Activated naive CD4-positive, alpha-beta T cell treated with anti-CD3 and anti-CD28 coated beads, Interleukin-2, amount 10 ng/mL, durations not matched to agents 7 days and 5 days (primary cell): ENCODE results near the gene ITIH1.
A peak's percentile ranks its signal among the peaks of the same experiment; 100 is the strongest.

Source experiments
- CTCF ChIA-PET: fragments of 350-600 bp; sonication (Branson Sonifier 250); formaldehyde crosslinking; loops from one replicate; lab custom pipeline; 2021; ENCODE audit warnings: antibody characterized with exemption; lab: Charles Lee
- DNase-seq: peaks from one replicate; pipeline ENCODE4 v3.0.0-alpha.2; 2020
- H3K27ac Mint-ChIP-seq: one replicate; pipeline ENCODE4 v1.8.0; 2021; ENCODE audit warnings: mild to moderate bottlenecking, moderate library complexity, mixed read lengths
- H3K27me3 Mint-ChIP-seq: one replicate; pipeline ENCODE4 v1.8.0; 2021; ENCODE audit warnings: mild to moderate bottlenecking, mixed read lengths
- H3K36me3 Mint-ChIP-seq: one replicate; pipeline ENCODE4 v1.8.0; 2021; ENCODE audit warnings: mixed read lengths
- H3K4me1 Mint-ChIP-seq: one replicate; pipeline ENCODE4 v1.8.0; 2021; ENCODE audit warnings: mixed read lengths
- H3K4me3 Mint-ChIP-seq: one replicate; pipeline ENCODE4 v1.8.0; 2021; ENCODE audit warnings: mild to moderate bottlenecking, moderate library complexity, mixed read lengths
- H3K9me3 Mint-ChIP-seq: one replicate; pipeline ENCODE4 v1.8.0; 2021; ENCODE audit warnings: mixed read lengths

Gene ITIH1

DNA sequence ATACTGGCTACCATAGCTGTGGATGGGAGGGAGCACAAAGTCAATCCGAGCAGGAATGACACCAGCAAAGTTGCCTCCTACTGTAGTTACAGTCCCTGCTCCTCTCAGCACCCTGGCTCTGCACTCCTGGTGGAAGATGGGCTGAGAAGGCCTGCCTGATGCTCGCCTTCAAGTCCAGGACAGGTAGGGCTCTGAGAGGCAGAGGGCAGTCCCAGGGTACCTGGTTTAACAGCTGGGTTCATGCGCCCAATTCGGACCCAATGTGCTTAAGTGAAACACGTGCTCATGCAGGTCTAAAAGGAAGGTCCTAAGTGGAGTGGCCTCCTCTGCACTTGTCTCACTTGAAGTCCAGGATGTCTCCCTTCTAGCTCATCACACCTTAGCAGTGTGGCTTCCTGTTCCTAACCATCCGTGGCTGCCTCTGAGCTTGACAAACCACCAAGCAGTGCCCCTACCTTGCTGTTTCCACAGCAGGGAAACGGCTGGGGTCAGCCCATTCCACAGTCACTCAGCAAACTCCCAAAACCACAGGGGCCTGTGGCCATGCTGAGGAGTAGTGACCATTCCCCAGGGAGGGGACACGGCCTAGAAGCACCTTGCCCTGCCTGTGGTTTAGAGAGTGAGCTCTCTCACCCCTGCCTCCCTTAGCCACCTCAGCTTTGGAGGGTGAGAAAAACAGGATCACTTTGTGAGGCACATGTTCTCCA is 61.3 kb downstream of the ITIH1 start:
- no peaks in the 10 kb centered on the region for H3K9me3 Mint-ChIP-seq
- no peaks in the 10 kb centered on the region for H3K27me3 Mint-ChIP-seq
- peak; percentile 54 for DNase-seq
- H3K27ac Mint-ChIP-seq, result no peak overlapping the region
- peaks cover 33% of the 10 kb centered on the region for H3K4me1 Mint-ChIP-seq
- CTCF ChIA-PET, result interaction anchor here (0.8 to 2.5 kb wide), 9 partner anchors 9 to 97 kb away, joined by 3 to 9 read pairs (median 4); no protein-coding TSS in a partner anchor
- peaks cover 12% of the 10 kb centered on the region for H3K36me3 Mint-ChIP-seq
- H3K4me3 Mint-ChIP-seq, result no peak overlapping the region

GRCh38 chr3:52839268-52839575 is 61.8 kb downstream of the ITIH1 start:
- DNase-seq, result no peak
- Mint-ChIP-seq H3K36me3 (peaks cover 12% of the 10 kb centered on the region), H3K4me3 (no peak overlapping the region), H3K27me3 (no peaks in the 10 kb centered on the region), H3K4me1 (peaks cover 33% of the 10 kb centered on the region), H3K9me3 (no peaks in the 10 kb centered on the region), H3K27ac (no peak overlapping the region)
- CTCF ChIA-PET, result interaction anchor here (0.8 to 2.5 kb wide), 8 partner anchors 8 to 96 kb away, joined by 3 to 9 read pairs (median 4); no protein-coding TSS in a partner anchor

DNA sequence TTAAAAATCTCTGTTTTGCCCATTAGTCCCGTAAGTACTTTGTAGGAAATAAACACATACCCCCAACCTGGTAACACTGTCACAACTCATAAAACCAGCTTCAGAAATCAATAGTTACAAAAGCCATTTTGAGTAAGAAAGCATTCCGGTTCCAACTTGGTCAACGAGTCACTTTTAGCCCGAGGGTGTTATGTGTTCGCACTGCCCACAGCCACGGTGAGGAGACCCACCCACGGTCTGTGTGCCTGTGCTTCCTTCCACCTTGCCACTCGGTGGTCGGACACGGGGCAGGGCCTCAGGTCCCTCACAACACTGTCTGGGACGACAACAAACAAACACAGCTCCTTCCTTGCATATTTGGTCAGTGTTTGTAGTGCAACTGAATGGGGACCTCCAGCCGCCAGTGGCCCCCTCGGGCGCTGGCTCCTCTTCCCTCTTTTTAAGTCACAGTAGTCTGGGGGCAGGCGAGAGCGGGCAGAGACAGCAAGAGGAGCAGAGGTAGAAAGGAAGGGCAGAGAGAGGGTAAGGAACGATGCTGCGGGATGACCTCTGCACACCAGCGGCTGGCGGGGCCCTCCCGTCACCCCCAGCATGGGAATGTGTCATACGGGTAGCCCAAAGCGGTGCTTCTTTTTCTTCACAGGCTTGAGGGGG is 62.6 kb downstream of the ITIH1 start:
- Mint-ChIP-seq H3K27me3 (no peaks in the 10 kb centered on the region), H3K4me1 (peaks cover 33% of the 10 kb centered on the region), H3K9me3 (no peaks in the 10 kb centered on the region), H3K36me3 (peaks cover 12% of the 10 kb centered on the region), H3K4me3 (no peak overlapping the region), H3K27ac (no peak overlapping the region)
- no peak for DNase-seq
- CTCF ChIA-PET, result interaction anchor here (1.2 kb wide), 1 partner anchor 95 kb away, joined by 4 read pairs; no protein-coding TSS in a partner anchor

GRCh38 chr3:52841211-52841980 is 64.0 kb downstream of the ITIH1 start:
- Mint-ChIP-seq H3K4me1 (peaks cover 34% of the 10 kb centered on the region), H3K36me3 (peaks cover 12% of the 10 kb centered on the region), H3K27ac (no peak overlapping the region), H3K27me3 (no peaks in the 10 kb centered on the region), H3K9me3 (no peaks in the 10 kb centered on the region), H3K4me3 (no peak overlapping the region)
- DNase-seq, result no peak
- CTCF ChIA-PET, result no interaction called here
